Measurements from ENCODE around the gene GOLGA8S. TPM values are rescaled to one million over a fixed set of nuclear protein-coding genes. Genes with fewer than 3 reads are reported as not detected.

The GOLGA8S gene
- total and polyA plus RNA-seq, 10 of the 15 experiments (the other 5 are each of a cell fraction or from before 2014, with no cell fraction given): 0.01 to 0.04 (median 0.03) TPM; not detected in 7

DNA sequence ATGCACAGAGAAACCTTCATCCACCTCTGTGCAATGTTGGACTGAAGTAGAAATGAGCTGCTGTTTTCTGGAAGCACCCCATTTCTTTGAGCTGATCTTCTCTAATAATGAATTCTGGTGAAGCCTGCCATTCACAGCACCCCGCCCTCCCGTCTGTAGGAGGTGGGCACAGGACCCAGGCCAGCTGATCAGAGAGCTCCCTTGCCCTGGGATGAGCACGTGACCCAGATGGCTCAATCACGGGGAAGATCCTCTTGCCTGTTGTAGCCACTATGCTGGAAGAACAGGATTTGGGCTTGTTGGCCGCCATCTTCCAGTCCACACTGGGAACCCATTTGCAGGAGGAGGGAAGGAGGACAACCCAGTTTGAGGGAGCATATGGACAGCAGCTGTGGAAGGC lies 48.0 kb downstream of the GOLGA8S start (continued):
- TF ChIP-seq, protein P1, sequence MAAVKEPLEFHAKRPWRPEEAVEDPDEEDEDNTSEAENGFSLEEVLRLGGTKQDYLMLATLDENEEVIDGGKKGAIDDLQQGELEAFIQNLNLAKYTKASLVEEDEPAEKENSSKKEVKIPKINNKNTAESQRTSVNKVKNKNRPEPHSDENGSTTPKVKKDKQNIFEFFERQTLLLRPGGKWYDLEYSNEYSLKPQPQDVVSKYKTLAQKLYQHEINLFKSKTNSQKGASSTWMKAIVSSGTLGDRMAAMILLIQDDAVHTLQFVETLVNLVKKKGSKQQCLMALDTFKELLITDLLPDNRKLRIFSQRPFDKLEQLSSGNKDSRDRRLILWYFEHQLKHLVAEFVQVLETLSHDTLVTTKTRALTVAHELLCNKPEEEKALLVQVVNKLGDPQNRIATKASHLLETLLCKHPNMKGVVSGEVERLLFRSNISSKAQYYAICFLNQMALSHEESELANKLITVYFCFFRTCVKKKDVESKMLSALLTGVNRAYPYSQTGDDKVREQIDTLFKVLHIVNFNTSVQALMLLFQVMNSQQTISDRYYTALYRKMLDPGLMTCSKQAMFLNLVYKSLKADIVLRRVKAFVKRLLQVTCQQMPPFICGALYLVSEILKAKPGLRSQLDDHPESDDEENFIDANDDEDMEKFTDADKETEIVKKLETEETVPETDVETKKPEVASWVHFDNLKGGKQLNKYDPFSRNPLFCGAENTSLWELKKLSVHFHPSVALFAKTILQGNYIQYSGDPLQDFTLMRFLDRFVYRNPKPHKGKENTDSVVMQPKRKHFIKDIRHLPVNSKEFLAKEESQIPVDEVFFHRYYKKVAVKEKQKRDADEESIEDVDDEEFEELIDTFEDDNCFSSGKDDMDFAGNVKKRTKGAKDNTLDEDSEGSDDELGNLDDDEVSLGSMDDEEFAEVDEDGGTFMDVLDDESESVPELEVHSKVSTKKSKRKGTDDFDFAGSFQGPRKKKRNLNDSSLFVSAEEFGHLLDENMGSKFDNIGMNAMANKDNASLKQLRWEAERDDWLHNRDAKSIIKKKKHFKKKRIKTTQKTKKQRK (IDR thresholded peaks at IDR 0.05; ENCODE audit: low read depth, low read length): no peak
- TF ChIP-seq KDM1A (IDR thresholded peaks at IDR 0.05; ENCODE audit: borderline replicate concordance) (no peak), RUNX3 (IDR thresholded peaks at IDR 0.05; ENCODE audit: low read length) (no peak), DPF2 (IDR thresholded peaks at IDR 0.05) (no peak), MTA2 (IDR thresholded peaks at IDR 0.05; ENCODE audit: low read depth) (no peak)
- TF ChIP-seq, protein P2, sequence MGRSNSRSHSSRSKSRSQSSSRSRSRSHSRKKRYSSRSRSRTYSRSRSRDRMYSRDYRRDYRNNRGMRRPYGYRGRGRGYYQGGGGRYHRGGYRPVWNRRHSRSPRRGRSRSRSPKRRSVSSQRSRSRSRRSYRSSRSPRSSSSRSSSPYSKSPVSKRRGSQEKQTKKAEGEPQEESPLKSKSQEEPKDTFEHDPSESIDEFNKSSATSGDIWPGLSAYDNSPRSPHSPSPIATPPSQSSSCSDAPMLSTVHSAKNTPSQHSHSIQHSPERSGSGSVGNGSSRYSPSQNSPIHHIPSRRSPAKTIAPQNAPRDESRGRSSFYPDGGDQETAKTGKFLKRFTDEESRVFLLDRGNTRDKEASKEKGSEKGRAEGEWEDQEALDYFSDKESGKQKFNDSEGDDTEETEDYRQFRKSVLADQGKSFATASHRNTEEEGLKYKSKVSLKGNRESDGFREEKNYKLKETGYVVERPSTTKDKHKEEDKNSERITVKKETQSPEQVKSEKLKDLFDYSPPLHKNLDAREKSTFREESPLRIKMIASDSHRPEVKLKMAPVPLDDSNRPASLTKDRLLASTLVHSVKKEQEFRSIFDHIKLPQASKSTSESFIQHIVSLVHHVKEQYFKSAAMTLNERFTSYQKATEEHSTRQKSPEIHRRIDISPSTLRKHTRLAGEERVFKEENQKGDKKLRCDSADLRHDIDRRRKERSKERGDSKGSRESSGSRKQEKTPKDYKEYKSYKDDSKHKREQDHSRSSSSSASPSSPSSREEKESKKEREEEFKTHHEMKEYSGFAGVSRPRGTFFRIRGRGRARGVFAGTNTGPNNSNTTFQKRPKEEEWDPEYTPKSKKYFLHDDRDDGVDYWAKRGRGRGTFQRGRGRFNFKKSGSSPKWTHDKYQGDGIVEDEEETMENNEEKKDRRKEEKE (IDR thresholded peaks at IDR 0.05): no peak

DNA sequence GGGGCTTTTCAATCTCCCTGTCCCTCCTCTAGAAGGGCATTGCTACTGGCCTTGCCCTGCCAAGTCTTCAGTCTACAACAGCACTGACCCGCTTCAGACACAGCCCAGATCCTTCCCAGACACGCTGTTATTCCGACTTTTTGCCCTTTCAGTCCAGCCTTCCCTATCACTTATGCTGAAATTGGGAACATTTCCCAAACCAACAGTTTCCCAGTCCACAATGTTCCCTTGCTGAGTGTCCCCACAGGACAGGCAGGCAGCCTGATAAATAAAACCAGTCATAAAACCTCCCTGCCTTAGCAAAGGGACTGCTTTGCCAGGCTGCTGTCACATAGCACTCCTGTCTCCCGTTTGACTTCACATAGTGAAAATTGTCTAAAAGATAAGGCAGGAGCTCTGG lies 49.0 kb downstream of the GOLGA8S start:
- RAD21 ChIA-PET (ENCODE audit: unreplicated experiment): no interaction called here
- intact Hi-C loops (cut with micrococcal nuclease; ENCODE audit: unreplicated experiment): no loop called here
- CTCF ChIA-PET: no interaction called here
- FAIRE-seq (no peak), DNase-seq (ENCODE audit: low read depth, low spot score) (no peak), ATAC-seq (no peak)
- no peak overlapping the region for H3K27ac ChIP-seq (ENCODE audit: control insufficient read depth, insufficient read depth)
- no peaks in the 10 kb centered on the region; a peak in 1 of 4 replicates for H3K27me3 ChIP-seq (replicated peaks in 1 of 2; ENCODE audit: control insufficient read depth in 2 of 2, insufficient read depth in 2 of 2, low read length in 1 of 2)
- H3K36me3 ChIP-seq (ENCODE audit: control insufficient read depth in 2 of 2, insufficient read depth in 2 of 2, low read length in 1 of 2): no peaks in the 10 kb centered on the region
- H4K20me1 ChIP-seq (ENCODE audit: control insufficient read depth, insufficient read depth): no peaks in the 10 kb centered on the region
- POLR2A ChIA-PET: no interaction called here
- H3K9me3 ChIP-seq (replicated peaks; ENCODE audit: control insufficient read depth, insufficient read depth, low read length): no peaks in the 10 kb centered on the region
- in situ Hi-C loops (cut with MboI): no loop called here
- H3K4me3 ChIP-seq: no peak overlapping the region
- BruUV-seq (replicated peaks): no TSS peak
- WGBS (ENCODE audit: insufficient coverage, insufficient replicate concordance, low lambda C conversion rate, missing lambda C conversion rate): 14% methylated on average over 4 of the region's 4 CpGs
- H3K4me1 ChIP-seq (ENCODE audit: control insufficient read depth, insufficient read depth, low read length): no peaks in the 10 kb centered on the region
- H2AFZ ChIP-seq (ENCODE audit: control insufficient read depth, low read depth, low read length): no peak overlapping the region
- H3K9ac ChIP-seq (ENCODE audit: control insufficient read depth, insufficient read depth, low read length): no peak overlapping the region
- no peaks in the 10 kb centered on the region for H3K79me2 ChIP-seq (ENCODE audit: control insufficient read depth, insufficient read depth, low read length)
- no peak for TF ChIP-seq ZNF384 (IDR thresholded peaks at IDR 0.05; ENCODE audit: borderline replicate concordance, low read depth, low read length)
- TF ChIP-seq CREM (IDR thresholded peaks at IDR 0.05; ENCODE audit: low read depth): no peak
- TF ChIP-seq, protein P3, sequence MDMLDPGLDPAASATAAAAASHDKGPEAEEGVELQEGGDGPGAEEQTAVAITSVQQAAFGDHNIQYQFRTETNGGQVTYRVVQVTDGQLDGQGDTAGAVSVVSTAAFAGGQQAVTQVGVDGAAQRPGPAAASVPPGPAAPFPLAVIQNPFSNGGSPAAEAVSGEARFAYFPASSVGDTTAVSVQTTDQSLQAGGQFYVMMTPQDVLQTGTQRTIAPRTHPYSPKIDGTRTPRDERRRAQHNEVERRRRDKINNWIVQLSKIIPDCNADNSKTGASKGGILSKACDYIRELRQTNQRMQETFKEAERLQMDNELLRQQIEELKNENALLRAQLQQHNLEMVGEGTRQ (IDR thresholded peaks at IDR 0.05; ENCODE audit: borderline replicate concordance, low read depth, low read length): no peak
- no peak for TF ChIP-seq HDGF (IDR thresholded peaks at IDR 0.05)
- no peak for TF ChIP-seq SMAD1 (IDR thresholded peaks at IDR 0.05; ENCODE audit: low read depth, partially characterized antibody)
- SMC1A ChIA-PET (ENCODE audit: uncharacterized antibody, unreplicated experiment): no interaction called here
- no peak overlapping the region for H3K4me2 ChIP-seq (ENCODE audit: control insufficient read depth, insufficient read depth)
